GM12865 (cell line): ENCODE measurements around the gene MCM8.

Experiments
- DNase-seq: peaks from one replicate; pipeline ENCODE4 v3.0.0; 2010; ENCODE audit warnings: low read depth
- H3K4me3 ChIP-seq: 2 replicates; pipeline ENCODE4 v1.5.1; 2011; ENCODE audit warnings: mild to moderate bottlenecking, low read depth, low read length, control low read depth
- CTCF ChIP-seq: IDR thresholded peaks from 2 replicates; pipeline ENCODE4 v1.5.1; 2011; ENCODE audit warnings: low read length, control low read depth, low read depth, inconsistent platforms; ENCODE audit not compliant: insufficient read depth; ENCODE audit errors: missing control alignments

The MCM8 gene

GRCh38 chr20:5996765-5997164 is 46.3 kb downstream of the MCM8 start:
- H3K4me3 ChIP-seq = no peak overlapping the region
- DNase-seq = peak; percentile 70
- TF ChIP-seq CTCF = no peak

GRCh38 chr20:5999783-6000182 is 49.3 kb downstream of the MCM8 start:
- DNase-seq = no peak
- H3K4me3 ChIP-seq = no peak overlapping the region
- no peak for TF ChIP-seq CTCF

- no peak for TF ChIP-seq CTCF
- no peak for DNase-seq
- H3K4me3 ChIP-seq = no peak overlapping the region
Observed at GRCh38 chr20:6000871-6001270, 50.4 kb downstream of the MCM8 start.

GRCh38 chr20:6006603-6006949 is 56.1 kb downstream of the MCM8 start:
- peak overlapping the region; percentile 96 for H3K4me3 ChIP-seq
- no peak for TF ChIP-seq CTCF
- DNase-seq = no peak

GRCh38 chr20:6007094-6007528 is 56.7 kb downstream of the MCM8 start:
- peak; percentile 4 for DNase-seq
- no peak for TF ChIP-seq CTCF
- H3K4me3 ChIP-seq = peak overlapping the region; percentile 96

- DNase-seq = no peak
- no peak for TF ChIP-seq CTCF
- peak overlapping the region; percentile 96 for H3K4me3 ChIP-seq
Observed at GRCh38 chr20:6007529-6008103, 57.2 kb downstream of the MCM8 start.

- no peak for TF ChIP-seq CTCF
- no peak for DNase-seq
- H3K4me3 ChIP-seq = no peak overlapping the region
Observed at GRCh38 chr20:6008254-6008653, 57.8 kb downstream of the MCM8 start.
